Esophagus mucosa (tissue), 1 donor: ENCODE data around the gene CDH11. TPM values are rescaled to one million over a fixed set of nuclear protein-coding genes. Genes with fewer than 3 reads are reported as not detected.

Source experiments
- ATAC-seq: fragments of 200-7000 bp; cut with Tn5 transposase; one replicate; pipeline ENCODE4 v1.9.1; 2020
- total RNA-seq: library from RNA; stranded (reverse); gene quantifications from one replicate; pipeline ENCODE4 v1.2.4, GENCODE V29; 2023
- donor health status: DM: yes; HTN: yes; CAD: no.

Gene CDH11
- total RNA-seq, 1 donor from 2014 or later: 3.8 TPM

DNA sequence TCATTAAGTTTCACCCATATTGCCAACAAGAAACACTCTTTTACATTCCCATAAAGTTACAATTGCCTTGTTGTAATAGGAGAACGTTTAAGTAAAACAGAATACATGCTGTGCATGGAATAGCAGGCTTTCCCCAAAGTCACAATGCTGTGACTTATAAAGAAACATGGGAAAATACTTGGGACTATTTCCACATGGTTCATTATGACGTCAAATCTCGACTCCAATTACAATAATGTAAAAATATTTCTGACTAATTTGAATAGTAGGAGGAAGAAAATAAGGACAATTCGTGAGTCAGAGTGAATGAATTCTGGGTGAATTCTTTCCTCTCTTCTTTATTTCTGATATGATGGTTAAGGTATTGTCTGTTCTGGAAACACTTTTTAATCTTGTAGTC is 52.8 kb downstream of the CDH11 start:
- ATAC-seq: no peak

GRCh38 chr16:65068151-65068740 is 53.6 kb downstream of the CDH11 start:
- no peak for ATAC-seq

DNA sequence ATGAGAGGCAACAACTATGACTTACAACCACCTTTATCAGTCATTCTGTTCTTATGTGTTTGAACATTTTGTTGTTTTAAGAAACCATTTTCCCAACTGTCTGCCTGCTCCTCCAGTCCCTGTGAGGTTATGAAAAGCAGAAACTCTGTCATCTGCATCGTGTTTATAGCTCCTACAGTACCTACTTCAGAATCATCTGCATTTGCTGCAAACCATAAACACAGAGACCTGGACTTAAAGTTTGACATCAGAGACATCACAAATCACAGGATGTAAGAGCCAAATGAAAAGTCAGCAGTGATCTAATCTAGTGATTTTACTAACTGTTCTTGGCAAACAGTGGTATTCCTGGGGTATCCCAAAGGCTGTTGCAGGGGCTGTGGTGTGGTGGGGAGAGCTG is 55.2 kb downstream of the CDH11 start:
- no peak for ATAC-seq

DNA sequence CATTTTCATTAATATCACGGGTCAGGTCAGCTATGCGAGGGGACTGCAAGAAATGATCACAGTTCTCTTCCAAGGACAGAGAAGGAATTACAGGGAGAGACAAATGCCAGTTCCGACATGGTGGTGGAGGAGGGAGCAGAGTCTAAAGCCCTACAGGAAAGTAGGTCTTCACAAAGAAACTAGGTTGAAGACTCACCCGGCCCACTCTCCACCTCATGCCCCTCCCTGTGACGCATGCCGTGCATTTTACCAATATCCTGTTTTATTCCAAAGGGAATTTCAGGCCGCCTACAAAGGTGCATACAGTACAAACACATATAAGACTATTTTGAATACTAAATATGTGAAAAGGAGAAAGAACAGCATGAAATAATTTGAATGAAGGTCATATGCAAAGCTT is 56.8 kb downstream of the CDH11 start:
- no peak for ATAC-seq

- no peak for ATAC-seq
These were observed 57.7 kb downstream of the CDH11 start for GRCh38 chr16:65064131-65064530.

DNA sequence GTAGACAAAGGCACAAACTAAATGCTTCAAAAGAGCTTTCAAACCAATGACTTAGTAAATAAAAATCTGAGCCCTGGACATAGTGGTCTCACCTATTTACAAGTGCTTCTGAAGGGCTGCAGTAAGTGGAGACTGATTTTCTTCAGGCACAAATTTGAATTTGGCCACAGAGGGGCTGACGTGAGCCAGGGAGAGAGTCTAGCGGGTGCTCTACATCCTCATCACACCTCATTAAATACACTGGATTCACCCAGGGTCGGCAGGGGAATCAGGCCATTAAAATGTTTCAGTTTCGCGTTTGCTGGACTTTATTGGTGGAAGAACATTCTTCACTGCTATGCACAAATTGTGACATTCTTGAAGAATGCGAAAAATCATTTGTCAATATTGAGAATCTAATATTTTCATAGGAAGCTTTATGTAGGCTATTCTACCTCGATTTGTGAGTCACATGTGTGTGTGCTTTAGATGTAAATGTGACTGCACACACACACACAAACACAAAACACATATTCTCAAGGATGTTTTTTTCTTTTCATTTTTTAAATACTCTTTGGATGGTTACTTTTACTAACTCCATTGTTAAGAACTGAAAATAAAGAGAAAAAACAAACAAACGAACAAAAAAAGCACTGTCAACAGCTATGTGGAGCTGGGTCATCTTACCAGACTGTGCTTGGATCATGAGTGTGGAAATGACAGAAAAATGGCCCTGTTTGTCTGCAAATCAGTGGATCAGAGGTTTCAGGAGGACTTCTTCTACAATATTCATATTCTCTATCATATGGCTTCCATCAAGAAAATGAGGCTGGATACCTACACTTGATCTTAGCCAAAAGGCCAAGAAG is 58.9 kb downstream of the CDH11 start:
- no peak for ATAC-seq

DNA sequence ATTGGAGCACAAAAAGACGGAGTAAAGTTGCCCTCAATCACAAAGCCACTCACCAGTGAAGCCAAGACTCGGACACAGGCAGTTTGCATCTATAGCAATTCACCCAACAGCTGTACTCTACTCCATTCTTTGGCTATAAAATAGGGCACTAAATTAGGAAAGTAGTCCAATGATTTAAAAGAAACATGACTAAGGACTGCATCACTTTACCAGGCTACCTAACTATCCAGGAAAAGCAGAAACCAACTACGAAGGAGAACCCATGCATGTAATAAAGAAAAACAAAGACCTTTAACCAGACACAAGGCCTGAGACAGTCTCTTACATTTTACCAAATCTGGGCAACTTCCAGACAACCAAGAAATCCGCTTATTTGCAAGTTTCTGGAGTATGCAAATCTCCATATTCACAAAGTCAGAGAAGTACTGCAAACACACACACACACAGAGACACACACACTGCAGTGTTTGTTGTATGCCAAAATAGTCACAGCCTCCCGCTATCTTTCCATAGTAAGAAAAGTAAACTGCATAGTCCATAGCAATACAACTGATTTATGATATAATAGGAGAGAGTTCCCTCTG is 59.8 kb downstream of the CDH11 start:
- no peak for ATAC-seq

DNA sequence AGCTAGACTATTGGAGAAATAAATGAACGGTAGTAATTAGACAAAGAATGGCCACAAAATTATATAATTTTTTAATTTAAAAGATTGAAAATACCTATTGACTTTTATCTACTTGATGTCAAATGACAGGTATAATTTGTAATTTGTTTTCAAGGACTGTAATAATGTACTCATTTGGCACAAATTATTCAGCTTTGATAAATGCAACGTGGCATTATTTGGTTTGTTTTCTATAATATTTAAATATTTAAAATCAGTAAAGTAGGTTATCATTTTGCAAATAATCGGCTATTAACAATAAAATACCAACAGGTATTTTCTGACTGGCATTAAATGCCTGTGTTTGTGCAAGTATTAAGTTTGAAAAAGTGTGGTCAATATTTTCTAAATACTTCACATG is 60.6 kb downstream of the CDH11 start:
- ATAC-seq: no peak

DNA sequence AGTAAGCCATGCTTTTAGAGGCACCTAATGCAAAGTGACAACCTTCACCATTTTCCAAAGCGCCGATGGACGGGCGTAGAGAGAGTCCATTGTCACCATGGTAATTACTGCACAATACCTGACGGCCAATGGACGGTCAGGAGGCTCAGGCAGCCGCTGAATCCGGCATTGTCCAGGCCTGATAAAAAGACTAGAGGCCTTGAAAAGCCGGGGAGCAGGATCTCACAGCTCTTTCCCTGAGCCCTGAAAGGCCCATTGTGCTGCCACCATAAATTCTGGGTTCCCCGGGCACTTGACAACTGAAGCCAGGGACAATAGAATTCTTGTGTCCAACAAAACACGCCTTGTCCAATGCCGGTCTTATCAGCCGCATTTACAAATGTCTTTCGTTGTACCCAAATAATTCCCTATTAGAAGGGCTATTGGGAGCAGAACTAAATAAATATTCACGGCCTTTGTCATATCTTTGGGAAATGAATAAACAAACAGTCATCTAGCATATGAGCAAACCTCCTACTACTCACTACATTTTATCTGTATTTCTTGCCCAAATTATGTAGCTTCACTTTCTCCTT is 62.4 kb downstream of the CDH11 start:
- ATAC-seq: no peak

DNA sequence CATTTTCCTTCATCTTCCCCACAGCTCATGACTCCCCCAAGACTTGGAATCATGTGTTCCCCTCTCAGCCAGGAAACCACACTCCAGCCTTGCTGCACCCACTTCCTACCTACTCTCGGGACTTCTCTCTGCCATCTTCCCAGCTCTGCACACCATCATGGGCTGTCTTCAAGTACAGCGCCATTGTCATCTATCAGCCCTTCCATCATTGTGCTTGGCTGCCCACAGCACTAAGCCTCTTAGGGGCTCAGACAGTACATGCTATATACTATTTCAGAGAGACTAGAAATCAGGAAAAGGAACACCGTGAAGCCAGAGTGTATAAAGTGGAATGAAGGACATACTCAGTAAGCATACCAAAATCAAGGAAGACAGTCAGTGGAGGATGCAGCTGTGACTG is 64.7 kb downstream of the CDH11 start:
- ATAC-seq: no peak

DNA sequence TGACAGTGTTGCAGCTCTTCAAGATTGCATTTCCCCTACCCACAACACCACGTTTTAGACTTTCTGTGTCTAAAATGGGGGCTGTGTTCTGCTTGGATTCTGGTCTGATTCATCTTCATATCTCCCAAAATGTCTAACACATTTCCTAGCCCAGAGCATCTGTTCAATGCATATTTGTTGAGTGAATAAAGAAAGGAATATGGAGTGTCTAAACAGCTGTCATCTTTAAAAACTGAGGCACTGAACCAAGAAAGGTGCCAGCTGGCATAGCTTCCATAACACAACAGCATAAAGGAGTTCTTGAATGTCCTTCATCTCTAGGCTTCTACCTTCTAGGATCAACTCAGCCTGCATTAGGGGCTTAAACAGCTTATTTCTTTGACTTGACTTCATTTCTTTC is 67.4 kb downstream of the CDH11 start:
- ATAC-seq: no peak

DNA sequence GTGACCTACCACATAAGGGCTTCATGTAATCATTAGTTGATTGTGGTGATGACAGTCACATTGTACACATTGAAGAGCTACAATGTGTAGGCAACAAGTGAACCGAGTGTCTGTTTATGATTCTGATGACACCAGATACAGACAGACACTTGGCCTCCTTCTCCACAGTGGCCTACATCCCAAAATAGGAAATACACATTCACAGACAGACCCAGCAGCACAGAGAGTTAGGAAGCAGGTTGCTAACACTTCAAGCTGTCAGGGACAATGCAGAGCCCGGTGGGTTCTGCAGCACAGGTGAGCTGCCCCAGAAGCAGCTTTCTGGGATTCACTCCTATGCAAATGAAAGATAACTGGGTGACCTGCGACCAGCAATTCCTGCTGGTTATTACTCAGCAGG is 72.2 kb downstream of the CDH11 start:
- ATAC-seq: no peak

DNA sequence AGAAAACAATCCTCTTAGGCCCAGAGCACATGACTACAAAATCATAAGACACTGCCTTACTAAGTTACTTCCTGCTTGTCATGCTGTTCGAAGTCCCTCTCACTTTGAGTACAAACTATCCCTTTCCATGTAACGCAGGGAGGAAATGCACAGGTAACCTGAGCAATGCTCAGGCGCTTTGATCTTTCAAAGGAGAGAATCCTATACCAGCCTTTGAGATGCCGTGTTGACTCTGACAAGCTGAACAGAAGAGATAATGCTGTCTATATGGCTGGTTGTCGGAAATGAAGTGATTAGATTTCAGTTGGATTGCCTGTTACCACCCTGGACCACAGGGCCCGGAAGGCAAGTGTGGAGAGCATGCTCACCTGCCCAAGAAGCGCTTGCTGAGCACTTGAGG is 75.9 kb downstream of the CDH11 start:
- no peak for ATAC-seq

- no peak for ATAC-seq
These were observed 77.0 kb downstream of the CDH11 start for GRCh38 chr16:65044873-65045272.

GRCh38 chr16:65044026-65044425 is 77.8 kb downstream of the CDH11 start:
- no peak for ATAC-seq

GRCh38 chr16:65042438-65043365 is 79.2 kb downstream of the CDH11 start:
- no peak for ATAC-seq

GRCh38 chr16:65041667-65042066 is 80.2 kb downstream of the CDH11 start:
- ATAC-seq: no peak

DNA sequence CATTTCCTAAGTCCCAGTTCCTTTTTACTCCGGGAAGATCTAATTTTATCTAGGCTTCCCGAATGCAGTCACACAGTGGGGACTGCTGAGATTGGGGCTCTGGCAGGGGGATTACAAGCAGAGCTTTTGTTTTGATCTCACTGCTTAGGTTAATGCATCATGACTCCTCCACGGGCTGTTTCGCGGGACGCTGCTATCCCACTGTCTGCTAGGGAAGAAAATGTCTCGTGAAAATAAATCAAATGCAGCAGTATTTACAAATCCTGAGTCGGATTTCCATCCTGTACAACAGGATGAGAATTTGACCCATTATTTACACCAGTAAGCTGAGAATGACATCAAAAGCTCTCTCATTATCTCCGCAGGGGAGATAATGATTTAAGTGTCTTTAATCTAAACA is 83.8 kb downstream of the CDH11 start:
- no peak for ATAC-seq

- ATAC-seq: no peak
These were observed 84.3 kb downstream of the CDH11 start for GRCh38 chr16:65037556-65037955.

GRCh38 chr16:65034915-65035314 is 86.9 kb downstream of the CDH11 start:
- ATAC-seq: no peak

- no peak for ATAC-seq
These were observed 89.5 kb downstream of the CDH11 start for GRCh38 chr16:65032387-65032786.

GRCh38 chr16:65024767-65025178 is 97.1 kb downstream of the CDH11 start:
- ATAC-seq: no peak

DNA sequence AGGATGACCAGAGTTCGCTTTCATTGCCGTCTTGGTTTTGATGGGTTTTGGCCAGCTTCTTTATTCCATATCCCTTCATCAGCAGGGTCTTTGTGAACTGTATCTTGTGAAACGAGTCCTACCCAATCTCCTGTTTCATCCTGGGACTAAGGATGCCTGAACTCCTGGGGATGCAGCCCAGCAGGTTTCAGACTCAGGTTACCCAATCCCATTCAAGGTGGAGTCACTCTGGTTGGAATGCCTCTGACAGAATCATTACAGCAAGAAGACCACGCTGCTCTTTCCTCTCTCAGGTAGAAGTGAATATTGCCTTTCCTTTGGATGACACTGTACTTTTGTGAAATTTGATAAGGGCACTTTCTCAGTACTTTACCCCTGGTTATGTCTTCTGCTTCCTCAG is 98.1 kb downstream of the CDH11 start:
- ATAC-seq: no peak
